GM19467 (cell line): ENCODE results near the gene IFNA21.
"Not testable (repeated sequence)": the region's sequence is repeated elsewhere in the genome, so short reads cannot be mapped to it uniquely, and the experiment has no call there.

Experiments used
- ATAC-seq: cut with Tn5 transposase; IDR thresholded peaks from one replicate; pipeline ENCODE4 v1.9.1; 2021; ENCODE audit warnings: mild to moderate bottlenecking, moderate library complexity; ENCODE audit not compliant: unreplicated experiment

Gene IFNA21

GRCh38 chr9:21166560-21166959, at the start of gene IFNA21:
Gene IFNA21, minus strand, starts transcription at chr9:21166660. Its CDS starts 48 bp downstream, at chr9:21166612.
- ATAC-seq, result not testable (repeated sequence)

GRCh38 chr9:21213411-21214326, 47.2 kb upstream of the IFNA21 start:
- ATAC-seq, result peak; percentile 52

- not testable (repeated sequence) for ATAC-seq
Observed at GRCh38 chr9:21212160-21212559, 45.7 kb upstream of the IFNA21 start.

DNA sequence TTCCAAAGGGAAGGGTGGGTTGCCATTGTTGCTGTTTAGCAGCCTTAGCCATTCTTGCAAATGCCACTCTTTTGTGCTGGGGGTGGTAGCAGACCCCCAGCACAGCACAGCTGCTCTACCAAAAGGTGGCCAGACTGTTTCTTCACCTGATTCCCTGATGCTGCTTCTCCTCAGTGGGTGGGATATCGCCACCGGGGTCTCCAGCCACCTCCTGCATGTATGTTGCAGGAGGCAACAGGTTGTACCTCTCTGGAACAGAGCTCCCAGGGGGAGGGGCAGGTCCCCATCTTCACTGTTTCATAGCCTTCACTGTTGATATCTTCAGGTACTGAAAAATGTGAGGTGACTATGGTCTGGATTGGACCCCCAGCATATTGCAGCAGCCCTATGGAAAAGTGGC, 44.3 kb upstream of the IFNA21 start:
- ATAC-seq, result not testable (repeated sequence)

GRCh38 chr9:21210311-21210710, 43.9 kb upstream of the IFNA21 start:
- no peak for ATAC-seq

- not testable (repeated sequence) for ATAC-seq
Observed at GRCh38 chr9:21207043-21207442, 40.6 kb upstream of the IFNA21 start, which contains the start of gene IFNA10. Gene IFNA10, minus strand, starts transcription at chr9:21207143. Its CDS starts 46 bp downstream, at chr9:21207097.

- no peak for ATAC-seq
Observed at GRCh38 chr9:21205204-21205603, 38.7 kb upstream of the IFNA21 start.

GRCh38 chr9:21202105-21202504, 35.6 kb upstream of the IFNA21 start, which contains the start of gene IFNA7:
Gene IFNA7, minus strand, starts transcription at chr9:21202205. Its CDS starts 40 bp downstream, at chr9:21202165.
- ATAC-seq, result not testable (repeated sequence)

DNA sequence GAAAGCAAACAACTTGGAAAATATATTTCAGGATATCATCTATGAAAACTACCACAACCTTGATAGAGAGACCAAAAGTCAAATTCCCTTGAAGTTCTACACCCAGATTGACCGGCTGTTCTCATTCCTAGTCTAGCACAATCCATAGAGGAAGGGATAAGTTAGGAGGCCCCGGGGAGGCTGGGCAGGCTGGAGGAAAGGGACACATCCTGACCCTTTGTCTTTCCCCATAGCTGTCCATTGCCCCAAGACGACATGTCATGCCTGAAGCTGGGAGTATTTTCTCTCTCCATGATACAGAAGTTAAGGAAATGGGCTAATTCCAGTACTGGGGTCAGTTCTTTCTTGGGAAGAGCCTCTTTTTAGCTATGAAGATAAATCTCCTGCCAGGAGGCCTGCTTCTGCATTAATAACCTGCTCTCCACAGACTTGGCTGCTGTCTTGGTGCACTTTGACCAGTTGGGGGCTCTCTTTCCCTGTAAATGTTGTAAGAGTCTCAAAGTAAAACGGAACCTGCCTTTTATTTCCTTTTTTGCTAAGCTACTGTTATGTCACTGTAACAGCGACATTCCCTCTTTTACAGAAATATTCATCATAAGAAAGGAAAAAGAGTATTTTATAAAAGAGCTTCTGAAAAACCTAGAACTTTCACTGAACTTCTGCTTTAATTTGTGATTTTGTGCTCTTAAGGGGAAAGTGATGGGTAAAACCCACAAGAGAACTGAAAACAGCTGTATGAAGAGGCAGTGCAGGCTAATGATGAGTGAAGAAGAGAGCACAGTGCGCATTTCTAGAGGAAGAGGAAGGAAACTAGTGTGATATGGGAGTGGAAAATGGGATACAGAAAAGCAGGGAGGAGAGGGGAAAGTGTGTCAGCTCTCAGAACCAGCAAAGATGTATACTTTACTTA, 28.7 kb upstream of the IFNA21 start:
- peak; percentile 93 for ATAC-seq

GRCh38 chr9:21187487-21187886, 21.0 kb upstream of the IFNA21 start, which contains the start of gene IFNA4:
Gene IFNA4, minus strand, starts transcription at chr9:21187587. Its CDS starts 56 bp downstream, at chr9:21187531.
- ATAC-seq, result not testable (repeated sequence)

GRCh38 chr9:21182810-21183736, 16.6 kb upstream of the IFNA21 start:
- peak; percentile 92 for ATAC-seq

DNA sequence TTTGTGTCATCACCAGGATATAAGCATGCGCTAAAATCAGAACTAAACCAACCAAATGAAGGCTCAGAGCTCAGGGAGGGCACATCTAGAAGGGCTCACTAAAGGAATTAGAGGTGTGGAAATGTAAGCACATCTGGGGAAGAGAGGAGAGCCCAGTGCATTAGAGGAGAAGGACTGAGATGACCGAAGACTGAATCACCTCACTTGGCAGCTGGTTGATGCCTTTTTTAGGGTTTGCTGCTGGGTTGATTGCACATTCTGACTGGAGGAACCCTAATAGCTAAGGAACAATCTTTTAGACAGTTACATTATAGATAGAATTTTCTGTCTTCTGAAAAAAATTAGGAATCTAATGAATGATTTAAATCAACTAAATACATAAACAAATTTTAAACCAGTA, 8.2 kb upstream of the IFNA21 start:
- ATAC-seq, result no peak

- ATAC-seq, result no peak
Observed at GRCh38 chr9:21172156-21172555, 5.7 kb upstream of the IFNA21 start.

- ATAC-seq, result no peak
Observed at GRCh38 chr9:21171351-21171750, 4.9 kb upstream of the IFNA21 start.

- no peak for ATAC-seq
Observed at GRCh38 chr9:21165516-21165915, 944 bp downstream of the IFNA21 start.

DNA sequence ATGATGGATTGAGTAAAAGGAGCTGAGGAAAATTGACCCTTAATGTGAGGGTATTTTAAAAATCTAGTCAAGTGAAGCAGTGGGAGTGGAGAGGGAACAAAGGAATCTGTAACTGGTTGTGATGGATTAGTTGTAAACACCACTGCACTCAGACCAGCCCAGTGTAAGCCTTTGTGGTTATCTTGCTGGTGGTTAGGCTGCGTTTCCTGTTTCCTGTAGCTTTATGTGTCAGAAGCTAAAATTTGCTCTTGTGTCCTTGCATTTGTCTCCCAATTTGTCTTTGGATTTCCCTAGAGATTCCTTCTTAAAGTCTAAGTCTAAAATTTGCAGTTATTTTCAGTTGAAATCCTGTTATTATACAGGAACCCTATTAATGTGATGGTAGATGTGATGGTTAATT, 6.3 kb downstream of the IFNA21 start:
- peak; percentile 91 for ATAC-seq

GRCh38 chr9:21155501-21155900, 11.0 kb downstream of the IFNA21 start:
- no peak for ATAC-seq

GRCh38 chr9:21154018-21154608, 12.3 kb downstream of the IFNA21 start:
- ATAC-seq, result peak; percentile 73

DNA sequence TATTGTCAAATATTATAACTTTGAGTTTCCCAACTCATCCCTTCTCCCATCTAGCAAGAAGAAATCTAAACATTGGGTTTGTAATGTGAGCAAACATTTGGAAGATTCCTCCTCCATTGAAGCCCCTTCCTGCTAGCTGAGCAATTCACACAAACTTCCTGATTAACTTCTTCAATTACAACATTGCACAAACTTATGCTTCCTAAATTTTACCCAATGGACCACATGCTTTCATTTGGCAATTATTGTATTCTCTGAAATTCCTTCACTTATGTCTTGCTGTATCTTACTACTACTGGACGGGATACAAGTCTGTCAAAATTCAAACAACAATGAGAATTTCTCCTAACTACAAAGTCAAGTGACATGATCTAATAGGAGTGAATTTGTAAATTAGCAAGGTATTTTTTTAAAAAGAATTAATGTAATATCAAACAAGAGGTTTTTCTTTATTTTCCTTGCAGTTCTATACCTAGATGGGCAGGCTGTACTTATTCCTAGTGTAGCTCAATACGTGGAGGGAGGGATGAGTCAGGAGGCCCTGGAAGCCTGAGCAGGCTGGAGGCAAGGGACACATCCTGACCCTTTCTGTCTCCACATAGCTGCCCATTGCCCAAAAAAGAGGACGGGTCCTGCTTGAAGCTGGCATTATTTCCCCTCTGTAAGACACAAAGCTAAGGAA, 13.0 kb downstream of the IFNA21 start:
- ATAC-seq, result no peak
